Measurements from ENCODE around the gene PLB1. TPM values are rescaled to one million over a fixed set of nuclear protein-coding genes. Genes with fewer than 3 reads are reported as not detected.

PLB1 gene
- polyA plus RNA-seq, 3 donors from 2014 or later = 0.43 to 1.2 TPM; not detected in 1

DNA sequence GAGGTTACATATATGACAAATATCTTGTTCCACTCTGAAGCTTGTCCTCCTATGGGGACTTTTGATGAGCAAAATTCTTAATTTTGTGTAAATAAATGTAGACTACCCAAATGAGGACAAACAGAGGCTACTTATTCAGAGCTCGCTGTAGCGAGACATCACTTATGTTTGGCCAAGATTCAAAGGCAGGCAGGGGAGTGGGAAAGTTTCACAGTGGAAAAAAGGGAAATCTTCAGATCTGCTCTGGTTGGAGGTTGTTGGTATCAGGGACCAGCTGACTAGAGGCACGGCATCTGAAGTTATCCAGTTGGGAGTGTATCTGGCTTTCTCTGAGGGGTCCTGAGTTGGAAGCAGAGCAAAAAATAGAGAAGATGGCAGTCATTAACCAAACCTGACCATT lies 1.3 kb downstream of the PLB1 start:
- Mint-ChIP-seq H3K27me3 (ENCODE audit: low read depth in 3 of 3) (peaks cover 0 to 2% (median 2%) of the 10 kb centered on the region in 3 donors), H3K36me3 (no peaks in the 10 kb centered on the region), H3K27ac (no peak overlapping the region), H3K4me3 (no peak overlapping the region), H3K4me1 (no peaks in the 10 kb centered on the region), H3K9me3 (no peaks in the 10 kb centered on the region)
- DNase-seq = no peak

DNA sequence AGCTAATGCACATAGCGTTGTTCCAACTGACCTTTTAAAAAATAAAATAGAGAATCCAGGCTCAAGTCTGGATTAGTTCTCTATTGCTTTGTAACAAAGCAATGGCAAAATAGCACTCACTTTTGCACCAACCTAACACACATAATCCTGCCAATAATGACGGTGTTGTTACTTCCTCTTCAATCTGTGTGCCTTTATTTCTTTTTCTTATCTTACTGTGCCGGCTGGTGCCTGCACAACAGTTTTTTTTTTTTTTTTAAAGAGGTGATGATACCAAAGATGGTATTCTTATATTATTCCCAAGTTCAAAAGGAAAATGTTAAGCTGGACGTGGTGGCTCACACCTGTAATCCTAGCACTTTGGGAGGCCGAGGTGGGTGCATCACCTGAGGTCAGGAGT lies 3.4 kb downstream of the PLB1 start:
- no peaks in the 10 kb centered on the region for H3K36me3 Mint-ChIP-seq

DNA sequence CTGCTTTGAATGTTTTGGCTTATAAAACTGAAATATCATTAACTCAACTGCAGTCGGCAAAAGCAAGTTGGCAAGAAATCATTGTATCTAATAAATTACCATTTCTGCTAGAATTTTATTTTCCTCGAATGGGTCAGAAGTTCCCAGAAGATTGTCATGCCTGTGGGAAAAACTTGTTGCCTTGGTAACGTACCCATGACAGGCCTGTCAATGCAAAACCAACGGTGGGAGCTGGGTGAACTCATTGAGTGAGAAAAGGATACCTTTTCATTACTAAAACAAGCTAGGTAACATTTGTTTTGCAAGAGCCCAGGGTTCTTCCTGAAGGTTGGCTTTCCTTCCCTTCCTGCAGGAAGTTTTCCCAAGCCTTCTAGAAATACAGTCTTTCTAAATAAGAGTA lies 9.5 kb downstream of the PLB1 start:
- H3K36me3 Mint-ChIP-seq = peaks cover 0 to 3% (median 0%) of the 10 kb centered on the region in 3 donors
- no peak overlapping the region for H3K27ac Mint-ChIP-seq
- no peaks in the 10 kb centered on the region for H3K9me3 Mint-ChIP-seq
- no peak for DNase-seq
- no peak overlapping the region for H3K4me3 Mint-ChIP-seq
- peaks cover 0 to 9% (median under 1%) of the 10 kb centered on the region in 3 donors for H3K27me3 Mint-ChIP-seq (ENCODE audit: low read depth in 3 of 3)
- H3K4me1 Mint-ChIP-seq = peaks cover 23 to 25% of the 10 kb centered on the region in 2 donors

More for the DNA sequence above, 3.4 kb downstream of the PLB1 start:
- Mint-ChIP-seq H3K9me3 (no peaks in the 10 kb centered on the region), H3K27ac (no peak overlapping the region), H3K4me3 (no peak overlapping the region), H3K27me3 (ENCODE audit: low read depth in 3 of 3) (peaks cover 2% of the 10 kb centered on the region in 3 donors), H3K4me1 (no peaks in the 10 kb centered on the region)
- DNase-seq = no peak

DNA sequence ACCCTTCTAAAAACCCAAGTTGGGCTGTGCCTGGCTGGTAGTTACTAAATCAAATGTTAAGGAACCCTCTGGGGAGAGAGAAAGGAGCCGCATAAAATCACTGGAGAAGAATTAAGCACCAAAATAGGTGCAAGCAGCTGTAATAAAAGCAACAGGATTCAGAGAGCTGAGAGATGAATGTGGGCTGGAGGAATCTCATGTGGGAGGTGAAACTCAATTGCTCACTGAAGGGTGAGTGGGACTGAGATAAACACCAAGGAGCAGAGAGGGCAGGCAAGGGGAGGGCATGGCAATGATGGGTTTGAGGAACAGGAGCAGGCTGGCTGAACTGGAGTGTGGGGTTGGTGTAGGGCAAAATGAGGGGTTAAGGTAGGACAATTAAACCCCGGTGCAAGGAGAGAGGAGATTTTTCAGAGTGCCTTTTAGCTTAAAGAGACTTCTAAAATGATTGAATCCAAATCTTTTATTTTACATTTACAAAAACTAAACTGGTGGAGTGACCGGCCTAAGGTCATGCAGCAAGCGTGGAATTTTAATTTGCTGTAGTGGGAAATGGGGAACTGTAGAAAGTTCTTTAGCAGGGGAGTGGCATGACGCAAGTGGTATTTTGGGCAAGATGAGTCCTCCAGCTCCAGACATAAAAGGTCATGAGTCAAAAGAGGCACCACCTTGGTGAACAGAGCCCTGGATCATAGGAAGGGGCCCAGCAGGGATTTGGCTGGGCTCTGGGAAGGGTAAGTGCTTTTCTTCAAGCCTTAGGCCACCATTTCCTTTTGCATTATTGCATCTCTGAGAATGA lies 10.5 kb downstream of the PLB1 start:
- Mint-ChIP-seq H3K27ac (peak overlapping the region in 4 of 6 donors; percentile 13 to 77 (median 36)), H3K36me3 (peaks cover 0 to 3% (median 0%) of the 10 kb centered on the region in 3 donors), H3K27me3 (ENCODE audit: low read depth in 3 of 3) (peaks cover 0 to 9% (median 0%) of the 10 kb centered on the region in 3 donors), H3K4me1 (peaks cover 23 to 25% of the 10 kb centered on the region in 2 donors), H3K4me3 (no peak overlapping the region), H3K9me3 (no peaks in the 10 kb centered on the region)
- no peak for DNase-seq

DNA sequence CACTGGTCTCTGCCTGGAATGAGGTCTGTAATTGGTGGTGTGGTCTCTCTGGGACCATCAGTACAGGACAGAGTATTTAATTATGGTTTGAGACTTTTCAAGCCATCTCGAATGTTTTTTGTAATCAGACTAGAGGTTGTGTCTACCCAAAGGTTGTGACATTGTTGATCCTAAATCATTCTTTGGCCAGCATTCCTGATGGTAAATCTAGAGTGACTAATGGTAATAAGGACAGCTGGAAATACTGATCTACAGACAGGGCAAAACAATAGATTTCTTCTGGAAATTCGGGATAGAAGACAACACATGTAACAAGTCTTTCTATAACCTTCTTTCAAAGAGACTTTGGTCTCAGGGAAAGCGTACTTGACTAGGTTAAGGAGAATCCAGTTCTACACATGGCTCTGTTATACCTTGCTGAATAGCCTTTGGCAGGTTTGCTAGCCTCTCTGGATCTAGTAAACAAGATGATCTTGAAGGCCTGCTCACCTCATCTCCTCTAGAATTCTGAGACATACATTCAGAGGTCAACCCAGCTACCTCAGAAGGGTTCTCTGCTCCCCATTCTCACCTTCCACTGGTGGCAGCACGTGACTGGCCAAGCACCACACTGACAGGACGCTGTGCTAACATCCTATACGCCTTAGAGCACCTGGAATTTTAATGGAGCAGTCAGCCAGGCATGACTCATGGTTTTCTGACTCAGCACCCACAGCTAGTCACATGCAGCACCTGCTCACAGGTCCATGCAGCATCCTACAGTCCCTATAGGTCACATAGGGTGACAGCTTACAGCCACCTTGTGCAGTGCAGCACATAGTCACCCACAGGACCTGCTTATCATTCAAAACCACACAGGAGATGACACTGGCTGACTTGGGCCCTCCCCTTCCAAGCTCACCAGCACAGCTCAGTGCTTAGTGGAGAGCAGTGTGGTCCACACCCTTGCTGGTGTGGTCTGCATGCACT lies 12.2 kb downstream of the PLB1 start:
- Mint-ChIP-seq H3K27me3 (ENCODE audit: low read depth in 3 of 3) (peaks cover 0 to 9% (median 3%) of the 10 kb centered on the region in 3 donors), H3K4me1 (peaks cover 23 to 25% of the 10 kb centered on the region in 2 donors), H3K27ac (peak overlapping the region; percentile 74 to 96 (median 82)), H3K36me3 (peaks cover 5 to 10% (median 9%) of the 10 kb centered on the region in 3 donors), H3K9me3 (peaks cover 7 to 14% (median 9%) of the 10 kb centered on the region in 6 donors), H3K4me3 (peak overlapping the region in 4 of 5 donors; percentile 4 to 67 (median 47))
- DNase-seq = peak; percentile 72 to 83 (median 77)

DNA sequence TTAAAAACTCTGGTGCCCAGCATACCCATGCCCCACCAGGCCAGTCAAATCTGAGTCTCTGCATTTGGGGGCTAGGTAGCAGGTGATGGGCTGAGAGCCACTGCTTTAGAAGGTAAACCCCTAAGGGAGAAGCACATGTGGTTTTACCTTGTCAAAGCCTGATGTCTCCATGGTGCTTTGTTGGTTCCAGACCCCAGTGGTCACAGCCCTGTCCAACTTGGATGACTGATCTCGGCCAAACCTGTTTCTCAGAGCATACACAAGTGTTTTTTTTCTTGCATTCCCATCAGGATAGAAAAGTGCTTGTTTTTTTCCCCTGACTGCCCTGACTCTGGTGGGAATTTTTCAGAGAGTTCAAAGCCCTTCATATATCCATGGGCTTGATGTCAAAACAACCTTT lies 13.5 kb downstream of the PLB1 start:
- H3K4me1 Mint-ChIP-seq = peaks cover 23 to 25% of the 10 kb centered on the region in 2 donors
- H3K27me3 Mint-ChIP-seq (ENCODE audit: low read depth in 3 of 3) = peaks cover 0 to 7% (median 3%) of the 10 kb centered on the region in 3 donors
- peak overlapping the region; percentile 48 to 96 (median 76) for H3K27ac Mint-ChIP-seq
- DNase-seq = no peak
- H3K4me3 Mint-ChIP-seq = no peak overlapping the region
- H3K36me3 Mint-ChIP-seq = peaks cover 5 to 11% (median 9%) of the 10 kb centered on the region in 3 donors
- H3K9me3 Mint-ChIP-seq = peaks cover 7 to 19% (median 9%) of the 10 kb centered on the region in 6 donors

DNA sequence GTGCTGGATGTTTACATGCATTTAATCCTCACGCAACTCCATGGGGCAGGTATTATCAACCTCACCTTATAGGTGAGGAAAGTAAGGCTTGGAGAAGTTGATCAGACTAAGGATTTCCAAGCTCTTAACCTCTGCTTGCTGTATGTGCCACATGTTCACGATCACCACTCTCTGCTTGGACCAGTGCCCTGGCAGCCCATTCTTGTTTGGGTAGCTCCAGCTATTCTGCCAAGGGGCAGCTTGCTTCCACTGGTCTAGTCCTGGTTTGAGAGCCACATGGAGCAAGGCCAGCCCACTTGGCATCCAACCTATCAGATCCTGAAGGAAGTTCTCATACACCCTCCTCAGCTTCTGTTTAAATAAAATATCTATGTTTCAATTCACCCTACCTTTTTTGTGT lies 14.3 kb downstream of the PLB1 start:
- Mint-ChIP-seq H3K4me1 (peaks cover 23 to 25% of the 10 kb centered on the region in 2 donors), H3K27me3 (ENCODE audit: low read depth in 3 of 3) (peaks cover 0 to 9% (median 3%) of the 10 kb centered on the region in 3 donors), H3K36me3 (peaks cover 5 to 9% (median 8%) of the 10 kb centered on the region in 3 donors), H3K9me3 (peaks cover 7 to 19% (median 9%) of the 10 kb centered on the region in 6 donors), H3K4me3 (no peak overlapping the region), H3K27ac (peak overlapping the region in 3 of 6 donors; percentile 47 to 76 (median 73))
- no peak for DNase-seq

DNA sequence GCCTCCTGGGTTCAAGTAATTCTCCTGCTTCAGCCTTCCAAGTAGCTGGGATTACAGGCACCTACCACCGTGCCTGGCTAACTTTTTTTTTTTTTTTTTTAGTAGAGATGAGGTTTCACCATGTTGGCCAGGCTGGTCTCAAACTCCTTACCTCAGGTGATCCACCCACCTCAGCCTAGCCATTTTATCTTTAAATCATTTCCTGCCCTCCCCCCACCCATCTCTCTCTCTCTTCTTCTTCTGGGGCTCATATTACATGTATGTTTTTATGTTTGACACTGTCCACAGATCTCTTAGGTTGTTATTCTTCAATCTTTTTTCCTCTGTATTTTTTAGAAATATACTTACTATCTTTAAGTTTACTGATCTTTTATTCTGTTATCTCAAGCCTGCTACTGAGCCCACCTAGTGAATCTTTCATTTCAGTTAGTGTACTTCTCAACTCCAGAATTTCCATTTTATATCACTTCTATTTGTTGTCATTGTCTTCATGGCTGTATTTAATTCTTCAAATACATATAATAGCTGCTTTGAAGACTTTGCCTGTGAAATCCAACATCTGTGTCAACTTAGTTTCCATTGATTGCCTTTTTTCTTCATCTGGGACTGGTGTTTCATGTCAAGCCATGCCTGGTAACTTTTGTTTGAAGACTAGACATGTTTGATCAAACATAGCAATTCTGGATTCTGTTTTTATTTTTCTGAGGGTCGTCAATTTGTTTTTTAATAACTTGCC lies 16.2 kb downstream of the PLB1 start:
- no peak for DNase-seq
- peaks cover 0 to 10% (median 8%) of the 10 kb centered on the region in 3 donors for H3K27me3 Mint-ChIP-seq (ENCODE audit: low read depth in 3 of 3)
- no peak overlapping the region for H3K27ac Mint-ChIP-seq
- H3K9me3 Mint-ChIP-seq = peaks cover 7 to 19% (median 9%) of the 10 kb centered on the region in 6 donors
- H3K36me3 Mint-ChIP-seq = peaks cover 5 to 9% (median 8%) of the 10 kb centered on the region in 3 donors
- H3K4me1 Mint-ChIP-seq = peaks cover 23 to 25% of the 10 kb centered on the region in 2 donors
- no peak overlapping the region for H3K4me3 Mint-ChIP-seq

DNA sequence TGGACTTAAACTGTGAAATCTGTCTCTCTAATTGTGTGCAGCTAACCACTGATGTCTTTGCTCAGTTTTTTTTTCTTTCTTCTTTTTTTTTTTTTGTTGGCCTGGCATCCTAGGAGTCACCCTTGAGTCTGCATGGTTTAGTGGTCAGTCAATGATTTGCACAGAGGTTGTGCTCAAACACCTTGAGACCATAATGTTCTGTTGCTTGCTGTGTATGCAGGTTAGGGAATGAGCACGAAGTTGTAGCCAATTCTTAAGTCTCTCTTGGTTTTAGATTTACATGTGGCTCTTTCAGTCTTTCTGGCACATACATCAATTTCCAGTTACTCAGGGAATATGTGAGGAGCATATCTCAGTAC lies 16.7 kb downstream of the PLB1 start:
- DNase-seq = no peak
- Mint-ChIP-seq H3K9me3 (peaks cover 7 to 19% (median 9%) of the 10 kb centered on the region in 6 donors), H3K36me3 (peaks cover 5 to 9% (median 8%) of the 10 kb centered on the region in 3 donors), H3K4me3 (no peak overlapping the region), H3K4me1 (peaks cover 20 to 23% of the 10 kb centered on the region in 2 donors), H3K27me3 (ENCODE audit: low read depth in 3 of 3) (peaks cover 0 to 8% (median 5%) of the 10 kb centered on the region in 3 donors), H3K27ac (no peak overlapping the region)

DNA sequence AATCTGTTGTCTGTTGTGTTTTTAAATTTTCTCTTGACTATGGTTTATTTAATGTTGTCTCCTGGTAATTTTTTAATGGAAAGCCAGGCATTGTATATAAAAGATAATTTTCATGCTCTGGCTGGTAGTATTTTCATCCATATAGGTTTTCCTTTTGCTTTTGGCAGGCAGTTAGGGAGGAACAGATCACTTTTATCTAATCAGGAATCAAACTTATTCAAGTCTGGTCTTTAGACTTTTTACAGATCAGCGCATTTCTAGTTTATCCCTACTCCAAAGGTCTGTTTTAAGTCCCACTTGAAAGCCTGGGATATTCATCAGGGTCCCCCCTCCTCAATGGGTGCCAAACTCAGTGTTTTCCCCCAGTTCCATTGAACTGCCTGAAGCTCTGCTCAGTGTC lies 17.2 kb downstream of the PLB1 start:
- no peak overlapping the region for H3K27ac Mint-ChIP-seq
- no peak for DNase-seq
- H3K9me3 Mint-ChIP-seq = peaks cover 7 to 19% (median 9%) of the 10 kb centered on the region in 6 donors
- peaks cover 0 to 11% (median 5%) of the 10 kb centered on the region in 3 donors for H3K27me3 Mint-ChIP-seq (ENCODE audit: low read depth in 3 of 3)
- no peak overlapping the region for H3K4me3 Mint-ChIP-seq
- H3K36me3 Mint-ChIP-seq = peaks cover 5 to 9% (median 8%) of the 10 kb centered on the region in 3 donors
- H3K4me1 Mint-ChIP-seq = peaks cover 15 to 17% of the 10 kb centered on the region in 2 donors

DNA sequence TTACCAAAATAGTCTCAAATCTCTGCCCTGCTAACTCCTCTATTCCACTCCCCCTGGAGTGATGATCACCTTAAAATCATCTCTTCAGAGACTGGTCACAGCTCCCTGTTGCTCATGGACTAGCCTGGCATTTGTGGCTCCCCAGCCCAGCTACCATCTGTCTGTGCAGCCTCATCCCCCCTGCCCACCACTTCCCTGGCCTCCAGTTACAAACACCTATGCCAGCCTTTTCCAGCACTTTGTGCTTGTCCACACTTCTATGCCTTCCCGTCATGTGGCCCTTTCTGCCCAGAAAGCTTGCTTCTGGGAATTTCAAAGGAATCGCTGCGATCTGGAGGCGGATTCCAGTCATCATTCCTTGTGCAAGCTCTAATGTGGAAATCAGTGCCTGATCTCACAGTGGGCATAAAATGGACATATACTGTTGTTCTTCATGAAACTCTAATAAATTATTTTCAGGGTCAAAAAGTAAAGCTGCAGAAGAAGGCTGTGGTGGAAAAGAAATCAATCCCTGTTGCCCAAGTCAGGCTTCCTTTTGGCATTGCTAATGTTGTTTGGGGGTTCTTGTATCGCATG lies 19.4 kb downstream of the PLB1 start:
- peaks cover 7 to 19% (median 9%) of the 10 kb centered on the region in 6 donors for H3K9me3 Mint-ChIP-seq
- no peak overlapping the region for H3K4me3 Mint-ChIP-seq
- no peaks in the 10 kb centered on the region for H3K4me1 Mint-ChIP-seq
- no peak overlapping the region for H3K27ac Mint-ChIP-seq
- no peak for DNase-seq
- peaks cover 5 to 9% (median 8%) of the 10 kb centered on the region in 3 donors for H3K36me3 Mint-ChIP-seq
- peaks cover 0 to 15% (median 7%) of the 10 kb centered on the region in 3 donors for H3K27me3 Mint-ChIP-seq (ENCODE audit: low read depth in 3 of 3)

DNA sequence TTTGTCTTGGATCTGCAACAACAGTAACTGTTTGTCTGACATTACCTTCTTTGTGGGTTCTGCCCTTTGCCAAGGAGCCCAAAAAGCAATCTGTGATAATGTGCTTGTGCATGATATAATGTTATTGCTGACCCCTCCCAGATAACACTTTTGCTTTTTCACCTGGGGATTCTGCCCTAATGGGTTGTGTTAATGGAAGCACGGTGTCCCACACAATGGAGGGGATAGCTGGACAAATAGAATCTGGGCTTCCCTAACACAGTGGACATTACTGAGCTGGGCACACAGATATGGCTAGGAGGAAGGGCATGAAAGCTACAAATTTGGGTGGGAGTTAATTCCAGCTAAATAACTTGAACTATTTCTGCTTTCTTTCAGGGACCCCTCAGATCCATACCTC lies 20.6 kb downstream of the PLB1 start:
- Mint-ChIP-seq H3K4me1 (no peaks in the 10 kb centered on the region), H3K36me3 (peaks cover 5 to 9% (median 8%) of the 10 kb centered on the region in 3 donors), H3K9me3 (peaks cover 7 to 19% (median 9%) of the 10 kb centered on the region in 6 donors), H3K27me3 (ENCODE audit: low read depth in 3 of 3) (peaks cover 2 to 15% (median 7%) of the 10 kb centered on the region in 3 donors), H3K27ac (no peak overlapping the region), H3K4me3 (no peak overlapping the region)
- DNase-seq = no peak
